AG09309 (cell line): ENCODE data around the gene RASL11B.

Experiments
- DNase-seq: peaks from one replicate; pipeline ENCODE4 v3.0.0-alpha.2; 2010; ENCODE audit warnings: low read depth
- H3K4me3 ChIP-seq: 2 replicates; pipeline ENCODE4 v1.5.1; 2011; ENCODE audit warnings: mild to moderate bottlenecking, low read depth, low read length, moderate library complexity; ENCODE audit not compliant: control insufficient read depth
- TF ChIP-seq, protein P1 (sequence below): IDR thresholded peaks from 2 replicates; pipeline ENCODE4 v1.5.1; 2011; ENCODE audit warnings: mild to moderate bottlenecking, low read depth, low read length, inconsistent platforms; ENCODE audit not compliant: insufficient read depth, control insufficient read depth; ENCODE audit errors: missing control alignments

Gene RASL11B

DNA sequence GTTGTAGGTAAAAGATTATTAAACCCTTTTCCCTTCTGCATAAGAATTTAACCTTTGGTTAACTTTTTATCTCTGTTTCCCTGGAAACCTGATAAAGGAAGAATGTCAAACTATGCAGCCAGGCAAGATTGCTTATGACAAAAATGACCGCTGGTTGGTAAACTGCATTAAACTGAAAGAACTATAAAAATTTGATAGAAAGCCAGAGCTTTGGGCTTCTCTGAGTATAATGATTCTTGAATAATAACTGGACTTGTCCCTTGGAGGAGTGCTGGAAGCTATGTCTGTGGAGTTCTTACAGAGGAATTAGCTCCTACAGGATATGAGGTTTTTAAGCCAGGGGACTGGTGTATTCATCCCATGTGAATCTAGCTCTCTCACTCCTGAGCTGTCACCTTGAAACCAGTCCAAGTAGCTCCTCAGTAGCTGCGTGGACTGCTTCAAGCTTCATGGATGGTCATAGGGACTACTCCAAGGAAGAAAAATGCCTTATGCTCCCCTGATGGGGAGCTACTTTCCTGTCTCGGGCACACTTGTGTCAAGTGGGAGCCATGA, 52.0 kb downstream of the RASL11B start:
- TF ChIP-seq, protein P1, sequence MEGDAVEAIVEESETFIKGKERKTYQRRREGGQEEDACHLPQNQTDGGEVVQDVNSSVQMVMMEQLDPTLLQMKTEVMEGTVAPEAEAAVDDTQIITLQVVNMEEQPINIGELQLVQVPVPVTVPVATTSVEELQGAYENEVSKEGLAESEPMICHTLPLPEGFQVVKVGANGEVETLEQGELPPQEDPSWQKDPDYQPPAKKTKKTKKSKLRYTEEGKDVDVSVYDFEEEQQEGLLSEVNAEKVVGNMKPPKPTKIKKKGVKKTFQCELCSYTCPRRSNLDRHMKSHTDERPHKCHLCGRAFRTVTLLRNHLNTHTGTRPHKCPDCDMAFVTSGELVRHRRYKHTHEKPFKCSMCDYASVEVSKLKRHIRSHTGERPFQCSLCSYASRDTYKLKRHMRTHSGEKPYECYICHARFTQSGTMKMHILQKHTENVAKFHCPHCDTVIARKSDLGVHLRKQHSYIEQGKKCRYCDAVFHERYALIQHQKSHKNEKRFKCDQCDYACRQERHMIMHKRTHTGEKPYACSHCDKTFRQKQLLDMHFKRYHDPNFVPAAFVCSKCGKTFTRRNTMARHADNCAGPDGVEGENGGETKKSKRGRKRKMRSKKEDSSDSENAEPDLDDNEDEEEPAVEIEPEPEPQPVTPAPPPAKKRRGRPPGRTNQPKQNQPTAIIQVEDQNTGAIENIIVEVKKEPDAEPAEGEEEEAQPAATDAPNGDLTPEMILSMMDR = no peak
- no peak overlapping the region for H3K4me3 ChIP-seq

GRCh38 chr4:52915191-52915590, 53.1 kb downstream of the RASL11B start:
- TF ChIP-seq, protein P1 = no peak
- DNase-seq = no peak
- no peak overlapping the region for H3K4me3 ChIP-seq

More for the DNA sequence above, 52.0 kb downstream of the RASL11B start:
- DNase-seq = peak; percentile 52

DNA sequence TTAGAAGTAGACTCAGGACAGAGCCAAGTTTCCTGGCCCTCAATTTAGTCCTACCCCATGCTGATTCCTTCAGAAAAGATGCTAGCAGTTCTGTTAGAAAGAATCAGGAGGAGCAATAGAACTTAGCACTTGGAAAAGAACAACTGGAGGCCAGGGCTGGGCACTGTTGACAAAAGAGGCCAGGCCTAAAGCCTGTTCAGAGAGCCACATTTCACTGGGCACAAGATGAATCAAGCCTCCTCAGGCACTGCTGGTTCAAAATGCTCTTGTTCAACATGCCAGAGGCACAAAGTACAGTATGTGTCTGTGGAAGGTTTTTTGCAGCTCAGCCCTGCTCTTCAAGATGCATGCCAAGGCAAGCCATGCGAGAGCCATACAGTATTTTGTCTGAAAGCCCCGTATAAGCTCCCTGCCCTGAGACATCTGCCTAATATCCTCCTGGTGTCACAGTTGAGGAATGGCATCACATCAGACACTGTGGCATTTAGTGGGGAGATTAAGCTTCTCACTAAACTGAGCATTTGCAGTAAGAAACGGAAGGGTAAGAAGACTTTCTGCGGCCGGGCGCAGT, 53.7 kb downstream of the RASL11B start:
- TF ChIP-seq, protein P1 = no peak
- no peak for DNase-seq
- H3K4me3 ChIP-seq = no peak overlapping the region
